HPDE6-E6E7 (cell line): ENCODE data around the gene EPHB3.

Experiments
- DNase-seq: peaks from one replicate; pipeline ENCODE4 v3.0.0; 2011; ENCODE audit warnings: missing footprints; ENCODE audit errors: extremely low spot score

Gene EPHB3

GRCh38 chr3:184579513-184579912 lies 17.9 kb downstream of the EPHB3 start:
- DNase-seq: no peak

GRCh38 chr3:184580376-184580775 lies 18.8 kb downstream of the EPHB3 start:
- no peak for DNase-seq

- no peak for DNase-seq
Measured at GRCh38 chr3:184581331-184581855, 19.8 kb downstream of the EPHB3 start.

DNA sequence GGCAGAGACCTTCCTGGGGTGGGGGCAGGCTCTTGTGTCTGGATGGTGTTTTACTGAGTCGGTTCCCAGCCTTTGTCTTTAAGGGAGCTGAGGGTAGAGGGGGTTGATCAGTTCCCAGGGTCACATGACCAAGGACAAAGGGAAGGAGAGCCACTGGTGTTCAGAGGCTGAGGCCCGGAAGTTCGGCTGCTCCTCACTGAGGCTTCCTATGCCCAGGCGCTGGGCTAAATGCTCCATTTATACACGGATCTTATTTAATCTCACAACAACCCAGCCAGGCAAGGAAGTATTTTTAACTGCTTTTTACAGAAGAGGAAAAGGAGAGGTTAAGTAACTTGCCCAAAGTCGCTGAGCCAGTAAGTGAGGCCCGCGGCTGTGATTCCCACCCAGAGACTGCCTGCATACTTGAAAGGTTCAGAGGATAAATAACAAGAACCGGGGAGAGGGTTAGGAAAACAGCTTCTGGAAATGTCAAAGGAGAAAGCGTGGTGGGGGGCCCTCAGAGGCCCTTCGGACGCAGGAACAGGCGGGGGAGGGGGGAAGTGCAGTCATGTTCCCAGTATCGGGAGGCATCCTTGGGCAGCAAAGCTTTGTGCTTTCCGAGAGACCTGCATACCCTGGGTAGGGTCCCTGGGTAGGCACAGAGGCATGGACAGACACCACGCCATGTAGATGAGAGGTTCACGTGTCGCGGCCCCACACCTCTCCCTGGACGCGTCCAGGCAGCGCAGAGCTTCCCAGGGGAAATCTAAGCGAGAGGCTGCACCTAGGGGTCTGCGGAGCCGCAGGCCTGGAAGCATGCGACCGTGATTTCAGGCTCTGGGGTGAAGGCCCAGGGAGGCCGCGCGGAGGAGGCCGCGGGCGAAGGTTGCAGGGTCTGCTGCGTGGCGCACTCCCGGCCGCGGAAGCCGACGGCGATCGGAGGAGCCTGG lies 21.3 kb downstream of the EPHB3 start:
- DNase-seq: no peak

DNA sequence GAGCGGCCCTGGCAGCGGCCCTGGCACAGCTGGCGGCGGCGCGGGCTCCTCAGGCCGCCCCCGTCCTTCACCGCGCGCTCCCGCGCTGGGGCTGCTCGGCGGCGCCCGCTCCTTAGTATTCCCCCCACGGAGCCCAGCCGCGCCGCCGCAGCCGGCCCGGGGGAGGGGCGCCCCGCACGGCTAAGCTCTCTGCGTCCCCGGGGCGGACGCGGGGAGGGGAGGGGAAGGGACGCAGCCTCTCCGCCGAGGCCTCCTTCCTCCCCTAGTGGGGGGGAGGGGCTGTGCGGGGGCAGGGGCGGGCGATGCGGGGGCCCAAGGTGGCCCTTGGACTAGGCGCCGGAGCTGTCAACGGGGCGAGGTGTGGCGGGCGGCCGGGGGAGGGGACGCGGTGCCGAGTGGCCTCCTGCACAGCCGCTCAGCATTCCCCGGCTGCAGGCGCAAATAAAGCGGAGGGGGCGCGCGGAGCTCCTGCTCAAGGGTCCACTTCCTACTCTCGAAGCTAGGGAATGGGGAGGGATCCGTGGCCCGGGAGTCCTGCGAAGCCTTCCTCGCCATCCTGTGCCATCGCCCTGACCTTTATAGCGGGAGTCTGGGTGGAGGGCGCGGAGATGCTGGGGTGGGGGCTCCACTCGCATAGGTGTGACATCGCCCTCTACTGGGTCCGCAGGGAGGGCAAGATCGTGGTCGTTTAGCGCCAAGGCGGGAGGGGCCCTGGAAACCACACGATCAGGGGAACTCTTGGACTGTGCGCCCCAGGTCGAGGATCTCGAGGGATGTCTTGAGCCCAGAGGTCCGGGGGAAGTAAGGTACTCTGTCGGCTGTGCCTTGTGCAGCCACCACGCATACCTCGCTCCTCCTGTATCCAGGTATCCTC lies 22.2 kb downstream of the EPHB3 start:
- DNase-seq: no peak

GRCh38 chr3:184584464-184584891 lies 22.9 kb downstream of the EPHB3 start:
- DNase-seq: no peak

GRCh38 chr3:184585545-184585944 lies 24.0 kb downstream of the EPHB3 start:
- no peak for DNase-seq

- no peak for DNase-seq
Measured at GRCh38 chr3:184586851-184587250, 25.3 kb downstream of the EPHB3 start.

- no peak for DNase-seq
Measured at GRCh38 chr3:184588776-184589175, 27.2 kb downstream of the EPHB3 start.

- no peak for DNase-seq
Measured at GRCh38 chr3:184590795-184591194, 29.2 kb downstream of the EPHB3 start.

DNA sequence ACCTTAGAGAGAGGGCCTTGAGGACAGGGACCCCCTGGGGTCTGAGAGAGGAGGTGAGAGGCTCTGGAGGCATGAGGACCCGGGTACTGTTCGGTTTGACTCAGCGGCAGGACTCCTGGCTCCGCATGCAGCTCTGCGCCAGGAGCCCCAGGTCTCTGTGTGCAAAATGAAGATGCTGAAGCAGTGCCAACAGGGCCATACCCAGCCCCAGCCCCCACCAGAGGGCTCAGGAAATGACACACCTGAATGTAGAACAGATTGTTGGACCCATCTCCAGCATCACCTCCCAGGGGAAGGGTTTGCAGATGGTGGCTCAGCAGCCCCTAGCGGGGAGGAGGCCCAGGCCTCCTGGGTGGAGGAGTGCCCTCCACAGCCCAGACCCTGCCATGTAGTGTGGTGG lies 30.2 kb downstream of the EPHB3 start:
- DNase-seq: no peak

- DNase-seq: no peak
Measured at GRCh38 chr3:184592371-184593219, 31.0 kb downstream of the EPHB3 start.

- DNase-seq: no peak
Measured at GRCh38 chr3:184593220-184593927, 31.8 kb downstream of the EPHB3 start.

DNA sequence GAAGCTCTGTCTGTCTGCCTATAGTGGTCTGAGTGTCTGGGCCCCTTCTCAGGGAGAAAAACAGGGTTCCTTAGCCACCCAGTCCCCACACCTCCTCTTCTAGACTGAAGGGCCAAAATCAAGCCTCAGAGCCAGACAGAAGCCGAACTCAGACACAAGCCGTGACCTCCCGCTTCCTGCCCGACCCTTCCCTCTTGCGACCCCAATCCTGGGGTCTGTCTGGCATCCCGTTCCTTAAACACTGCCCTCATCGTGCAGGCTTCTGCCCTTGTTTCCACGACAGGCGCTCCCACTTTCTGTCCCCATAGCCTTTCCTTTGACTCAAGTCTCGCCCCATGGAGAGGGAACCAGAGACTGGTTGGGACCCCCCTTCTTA lies 32.3 kb downstream of the EPHB3 start:
- DNase-seq: no peak

- DNase-seq: no peak
Measured at GRCh38 chr3:184594371-184595001, 32.9 kb downstream of the EPHB3 start.

DNA sequence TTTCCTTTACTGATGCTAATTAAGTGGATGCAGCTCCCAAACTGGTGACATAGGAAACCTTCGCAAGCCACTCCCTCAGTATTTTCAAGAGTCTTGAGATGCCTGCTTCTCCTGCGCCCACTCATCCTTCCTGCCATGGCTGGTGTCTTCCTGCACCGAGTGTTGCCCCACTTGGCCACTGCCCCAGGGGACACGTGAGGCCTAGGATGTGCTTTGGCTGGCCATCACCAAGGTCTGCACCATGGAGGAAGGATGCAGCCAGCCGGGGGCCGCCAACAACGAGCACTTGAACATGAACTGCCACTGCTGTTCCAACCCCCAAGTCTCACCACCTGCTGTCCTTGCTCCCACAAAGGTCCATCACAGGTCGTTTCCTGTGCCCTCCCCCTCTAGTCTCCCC lies 34.1 kb downstream of the EPHB3 start:
- DNase-seq: no peak

GRCh38 chr3:184596233-184596632 lies 34.6 kb downstream of the EPHB3 start:
- DNase-seq: no peak

DNA sequence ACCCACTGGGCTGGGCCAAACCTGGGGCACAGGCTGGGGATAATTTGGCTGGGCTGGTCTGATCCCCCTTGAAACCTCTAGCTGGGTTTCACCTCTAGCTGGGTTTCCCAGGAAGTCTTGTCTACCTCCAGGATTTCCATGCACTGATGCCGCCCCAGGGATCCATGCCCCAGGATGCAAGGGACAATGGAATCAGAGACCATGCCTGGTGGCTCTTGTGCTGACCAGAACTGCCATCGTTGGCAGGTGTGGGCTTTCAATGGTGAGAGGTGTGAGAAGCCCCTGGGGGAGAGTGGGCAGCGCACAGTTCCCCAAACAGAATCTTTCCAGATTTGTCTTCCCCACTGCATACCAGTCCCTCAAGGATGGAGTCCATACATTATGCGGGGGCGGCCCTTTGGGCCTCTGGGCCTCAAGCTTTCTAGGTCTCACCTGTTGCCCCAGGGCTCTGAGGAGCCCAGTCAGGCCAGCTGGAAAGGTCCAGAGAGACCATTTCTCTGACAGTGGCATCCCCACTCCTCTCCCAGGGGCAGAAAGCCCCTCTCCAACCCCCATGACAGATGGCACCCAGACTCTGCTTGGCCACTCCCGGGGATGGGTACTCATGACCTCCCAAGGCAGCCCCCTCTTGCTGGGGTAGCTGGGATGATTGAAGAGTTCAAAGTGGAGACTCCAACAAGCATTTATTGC lies 35.4 kb downstream of the EPHB3 start:
- no peak for DNase-seq

DNA sequence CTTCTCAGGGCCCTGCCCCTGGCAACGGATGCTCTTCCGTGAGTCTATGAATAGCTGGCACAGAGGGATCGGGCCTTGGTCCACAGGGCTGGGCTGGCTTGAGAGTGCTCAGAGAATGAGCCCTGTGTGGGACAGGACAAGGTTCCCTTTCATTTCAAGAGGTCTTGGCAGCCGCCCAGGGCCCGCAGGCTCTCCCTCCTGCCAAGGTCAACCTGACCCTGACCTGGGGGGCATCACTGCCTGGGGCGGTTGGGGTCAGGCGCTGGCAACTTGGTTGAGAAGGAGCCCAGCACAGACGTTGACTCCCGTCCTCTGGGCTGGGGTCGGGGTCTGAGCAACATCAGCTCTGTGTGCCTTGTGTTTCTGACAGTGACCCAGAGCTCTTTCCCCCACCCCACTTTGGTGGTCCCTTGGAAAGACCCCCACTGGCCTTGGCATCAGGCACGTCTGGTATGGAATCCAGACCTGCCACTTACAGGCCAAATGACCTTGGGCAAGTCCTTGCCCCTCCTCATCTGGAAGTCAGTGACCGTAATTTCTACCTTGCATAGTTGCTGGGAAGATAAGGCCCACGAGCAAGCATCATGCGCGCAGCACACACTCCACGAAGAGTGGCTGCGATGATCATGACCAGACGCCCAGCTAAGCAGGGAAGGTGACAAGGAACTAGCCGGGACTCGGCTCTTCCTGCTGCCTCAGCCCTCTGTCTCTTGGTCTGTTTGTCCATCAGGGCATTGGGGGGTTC lies 36.4 kb downstream of the EPHB3 start:
- no peak for DNase-seq
